CD4-positive, alpha-beta T cell treated with Interleukin-10 for 1 hour (primary cell): Measurements from ENCODE around the gene INPP5E.

ENCODE experiments used
- DNase-seq: peaks from one replicate; pipeline ENCODE4 v3.0.0-alpha.2; 2020

Gene INPP5E

DNA sequence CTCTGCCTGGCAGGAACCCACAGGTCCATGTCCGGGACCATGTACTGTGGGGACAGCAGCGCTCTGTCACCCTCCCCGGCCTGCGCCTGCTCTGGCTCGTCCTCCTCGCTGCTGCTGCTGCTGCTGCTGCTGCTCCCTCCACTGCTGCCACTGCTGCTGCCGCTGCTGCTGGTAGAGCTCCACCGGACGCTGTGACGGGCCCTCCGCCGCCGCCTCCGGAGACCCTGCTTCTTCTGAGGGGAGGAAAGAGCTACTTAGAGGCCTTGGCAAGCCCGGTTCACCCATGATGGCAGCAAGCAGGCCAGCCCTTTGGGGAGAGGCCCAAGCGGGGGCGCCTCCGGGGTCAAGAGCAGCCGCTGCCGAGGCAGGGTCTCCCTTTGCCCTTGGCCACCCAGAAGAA, 56.2 kb downstream of the INPP5E start:
- no peak for DNase-seq

DNA sequence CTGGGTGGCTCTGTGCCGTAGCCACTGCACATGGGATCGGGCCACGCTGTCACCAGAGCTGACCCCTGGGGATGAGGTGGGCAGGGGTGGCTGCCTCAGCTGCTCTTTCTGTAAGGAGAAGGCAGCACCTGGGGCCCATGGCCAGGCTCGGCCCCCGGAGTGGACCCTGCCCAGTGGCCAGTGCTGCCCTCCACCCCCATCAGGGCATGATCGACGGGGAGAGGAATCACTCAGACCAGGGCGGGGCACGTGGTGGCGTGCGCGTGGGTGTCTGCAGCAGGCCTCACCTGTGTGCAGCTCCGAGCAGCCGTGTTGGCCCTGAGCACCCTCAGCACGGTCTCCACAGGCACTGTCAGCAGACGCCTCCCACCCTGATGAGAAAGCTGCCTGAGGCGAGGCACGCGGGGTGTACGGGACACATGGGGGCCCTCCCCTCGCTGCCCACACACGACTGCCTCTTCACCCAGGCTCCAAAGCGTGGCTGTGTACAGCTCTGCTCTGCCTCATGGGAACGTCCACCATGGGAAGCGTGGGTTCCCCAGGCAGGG, 57.6 kb downstream of the INPP5E start:
- no peak for DNase-seq

DNA sequence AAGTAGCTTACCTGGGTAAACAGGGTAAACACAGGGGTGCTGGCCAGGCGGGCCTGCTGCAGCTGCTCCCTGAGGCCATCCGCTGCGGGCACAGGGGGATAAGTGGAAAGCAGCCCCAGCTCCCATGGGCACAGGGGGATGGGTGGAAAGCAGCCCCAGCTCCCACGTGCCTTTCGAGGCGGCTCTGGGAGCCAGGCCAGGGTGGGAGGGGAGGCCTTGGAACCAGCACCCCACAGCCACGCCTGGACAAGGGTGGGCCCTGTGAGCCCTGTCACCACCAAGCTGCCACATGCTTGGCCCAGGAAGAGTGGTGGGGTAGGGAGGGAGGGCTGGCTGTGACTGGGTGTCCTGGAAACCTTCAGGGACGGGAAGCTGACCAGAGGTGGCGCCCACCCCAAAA, 58.3 kb downstream of the INPP5E start:
- DNase-seq, result no peak

- no peak for DNase-seq
These were observed 59.3 kb downstream of the INPP5E start for GRCh38 chr9:136380381-136380780.

- no peak for DNase-seq
These were observed 59.8 kb downstream of the INPP5E start for GRCh38 chr9:136379891-136380290.

DNA sequence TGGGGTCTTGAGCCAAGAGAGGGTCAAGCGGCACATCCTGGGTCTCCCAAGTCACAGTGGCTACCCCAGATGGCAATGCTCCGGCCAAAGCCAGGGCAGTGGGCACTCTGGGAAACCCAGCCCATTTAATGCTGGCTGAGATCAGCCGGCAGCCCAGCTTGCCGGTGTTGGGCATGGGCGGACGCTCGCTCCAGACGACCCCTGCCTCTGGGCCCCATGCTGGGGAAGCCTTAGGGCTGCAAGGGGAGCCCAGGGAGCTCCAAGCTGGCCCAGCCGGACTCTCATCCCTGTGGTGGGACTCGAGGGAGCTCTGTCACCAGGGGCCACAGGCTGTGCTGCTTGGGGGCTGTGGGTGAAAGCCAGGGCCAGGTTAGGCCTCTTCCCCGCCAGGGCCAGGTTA, 60.2 kb downstream of the INPP5E start:
- no peak for DNase-seq

- DNase-seq, result no peak
These were observed 60.7 kb downstream of the INPP5E start for GRCh38 chr9:136379003-136379287.
